ENCODE measurements around the gene MTAP. TPM values are rescaled to one million over a fixed set of nuclear protein-coding genes. Genes with fewer than 3 reads are reported as not detected.

Gene MTAP
- total and polyA plus RNA-seq, 12 donors, result 4.9 to 26.2 (median 20.6) TPM

- Histone ChIP-seq H3K9me3 (no peaks in the 10 kb centered on the region), H3K4me1 (no peaks in the 10 kb centered on the region), H3K27me3 (peaks cover 0 to 33% (median 9%) of the 10 kb centered on the region in 7 donors), H3K4me3 (no peak overlapping the region), H3K27ac (no peak overlapping the region), H3K36me3 (no peaks in the 10 kb centered on the region)
- intact Hi-C loops (cut with DNase I), result no loop called here
- whole genome bisulfite sequencing, 2 donors, result 59 to 62% methylated on average over 4 of the region's 4 CpGs
- DNase-seq (no peak), ATAC-seq (no peak)
- TF ChIP-seq CTCF (IDR thresholded peaks at IDR 0.05), result no peak
These were observed 41.0 kb upstream of the MTAP start for GRCh38 chr9:21761309-21761901.

- intact Hi-C loops (cut with DNase I), result no loop called here
- H3K4me1 ChIP-seq, result no peaks in the 10 kb centered on the region
These were observed 40.4 kb upstream of the MTAP start for GRCh38 chr9:21762064-21762463.

GRCh38 chr9:21764846-21765245 lies 37.6 kb upstream of the MTAP start:
- no peaks in the 10 kb centered on the region for H3K9me3 ChIP-seq
- H3K36me3 ChIP-seq, result no peaks in the 10 kb centered on the region
- no peak for TF ChIP-seq CTCF (IDR thresholded peaks at IDR 0.05)
- intact Hi-C loops (cut with DNase I), result no loop called here
- peaks cover 0 to 22% (median 4%) of the 10 kb centered on the region in 7 donors for H3K27me3 ChIP-seq
- 42 to 60% methylated on average over 3 of the region's 3 CpGs for WGBS, 2 donors
- no peak for DNase-seq
- no peaks in the 10 kb centered on the region for H3K4me1 ChIP-seq
- no peak for ATAC-seq
- no peak overlapping the region for H3K27ac ChIP-seq
- H3K4me3 ChIP-seq, result no peak overlapping the region

More at GRCh38 chr9:21762064-21762463, 40.4 kb upstream of the MTAP start:
- no peaks in the 10 kb centered on the region for H3K9me3 ChIP-seq
- ATAC-seq (no peak), DNase-seq (no peak)
- TF ChIP-seq CTCF (IDR thresholded peaks at IDR 0.05), result no peak
- WGBS, 2 donors, result 85 to 87% methylated on average over 3 of the region's 3 CpGs
- H3K27me3 ChIP-seq, result peaks cover 0 to 33% (median 9%) of the 10 kb centered on the region in 7 donors
- no peak overlapping the region for H3K4me3 ChIP-seq
- no peaks in the 10 kb centered on the region for H3K36me3 ChIP-seq
- H3K27ac ChIP-seq, result no peak overlapping the region

GRCh38 chr9:21766096-21766495 lies 36.3 kb upstream of the MTAP start:
- no peak for TF ChIP-seq CTCF (IDR thresholded peaks at IDR 0.05)
- ATAC-seq (no peak), DNase-seq (no peak)
- Histone ChIP-seq H3K27ac (no peak overlapping the region), H3K4me3 (no peak overlapping the region), H3K36me3 (no peaks in the 10 kb centered on the region), H3K4me1 (peaks cover 0 to under 1% (median 0%) of the 10 kb centered on the region in 9 donors), H3K9me3 (no peaks in the 10 kb centered on the region), H3K27me3 (peaks cover 0 to 15% (median 5%) of the 10 kb centered on the region in 7 donors)
- intact Hi-C loops (cut with DNase I), result no loop called here
- WGBS, 2 donors, result 43 to 44% methylated on average over 2 of the region's 2 CpGs
